Measurements from ENCODE around the gene CBR4.
"Not testable (repeated sequence)": the region's sequence is repeated elsewhere in the genome, so short reads cannot be mapped to it uniquely, and the experiment has no call there.

The CBR4 gene

GRCh38 chr4:169035871-169036620 lies 26.0 kb upstream of the CBR4 start:
- not testable (repeated sequence) for DNase-seq (ENCODE audit: low read depth in 3 of 3, low spot score in 1 of 3)

GRCh38 chr4:169033660-169034059 lies 23.6 kb upstream of the CBR4 start:
- DNase-seq (ENCODE audit: low read depth in 3 of 3, low spot score in 1 of 3) = no peak

GRCh38 chr4:169032883-169033645 lies 23.0 kb upstream of the CBR4 start:
- DNase-seq (ENCODE audit: low read depth in 3 of 3, low spot score in 1 of 3) = no peak

GRCh38 chr4:169032194-169032593 lies 22.1 kb upstream of the CBR4 start:
- DNase-seq (ENCODE audit: low read depth in 3 of 3, low spot score in 1 of 3) = no peak

- no peak for DNase-seq (ENCODE audit: low read depth in 3 of 3, low spot score in 1 of 3)
These were observed 21.3 kb upstream of the CBR4 start for GRCh38 chr4:169031392-169031791.

GRCh38 chr4:169030562-169030982 lies 20.5 kb upstream of the CBR4 start:
- DNase-seq (ENCODE audit: low read depth in 3 of 3, low spot score in 1 of 3) = no peak

GRCh38 chr4:169029947-169030346 lies 19.9 kb upstream of the CBR4 start:
- no peak for DNase-seq (ENCODE audit: low read depth in 3 of 3, low spot score in 1 of 3)

GRCh38 chr4:169027663-169028062 lies 17.6 kb upstream of the CBR4 start:
- no peak for DNase-seq (ENCODE audit: low read depth in 3 of 3, low spot score in 1 of 3)

- no peak for DNase-seq (ENCODE audit: low read depth in 3 of 3, low spot score in 1 of 3)
These were observed 15.1 kb upstream of the CBR4 start for GRCh38 chr4:169025184-169025583.

GRCh38 chr4:169024762-169025161 lies 14.7 kb upstream of the CBR4 start:
- no peak for DNase-seq (ENCODE audit: low read depth in 3 of 3, low spot score in 1 of 3)

GRCh38 chr4:169018406-169018805 lies 8.4 kb upstream of the CBR4 start:
- no peak for DNase-seq (ENCODE audit: low read depth in 3 of 3, low spot score in 1 of 3)

- no peak for DNase-seq (ENCODE audit: low read depth in 3 of 3, low spot score in 1 of 3)
These were observed 7.9 kb upstream of the CBR4 start for GRCh38 chr4:169017971-169018370.

- DNase-seq (ENCODE audit: low read depth in 3 of 3, low spot score in 1 of 3) = no peak
These were observed 5.2 kb upstream of the CBR4 start for GRCh38 chr4:169015186-169015623.

GRCh38 chr4:169014586-169014985 lies 4.5 kb upstream of the CBR4 start:
- DNase-seq (ENCODE audit: low read depth in 3 of 3, low spot score in 1 of 3) = no peak

- DNase-seq (ENCODE audit: low read depth in 3 of 3, low spot score in 1 of 3) = no peak
These were observed 3.3 kb upstream of the CBR4 start for GRCh38 chr4:169013396-169013795.

GRCh38 chr4:169012049-169012448 lies 2.0 kb upstream of the CBR4 start:
- DNase-seq (ENCODE audit: low read depth in 3 of 3, low spot score in 1 of 3) = no peak

GRCh38 chr4:169009286-169010124 lies 550 bp downstream of the CBR4 start:
- peak in 2 of 3 donors; percentile 9 to 38 for DNase-seq (ENCODE audit: low read depth in 3 of 3, low spot score in 1 of 3)

- DNase-seq (ENCODE audit: low read depth in 3 of 3, low spot score in 1 of 3) = no peak
These were observed 4.5 kb downstream of the CBR4 start for GRCh38 chr4:169005453-169006099.

GRCh38 chr4:169000315-169000714 lies 9.7 kb downstream of the CBR4 start:
- DNase-seq (ENCODE audit: low read depth in 3 of 3, low spot score in 1 of 3) = no peak

GRCh38 chr4:168999809-169000208 lies 10.2 kb downstream of the CBR4 start:
- no peak for DNase-seq (ENCODE audit: low read depth in 3 of 3, low spot score in 1 of 3)

GRCh38 chr4:168998596-168998995 lies 11.5 kb downstream of the CBR4 start:
- DNase-seq (ENCODE audit: low read depth in 3 of 3, low spot score in 1 of 3) = no peak
